ENCODE results near the gene MAGEF1. TPM values are rescaled to one million over a fixed set of nuclear protein-coding genes. Genes with fewer than 3 reads are reported as not detected.

Gene MAGEF1
- total and polyA plus RNA-seq, 12 donors, result 20.1 to 33.9 (median 30.5) TPM

DNA sequence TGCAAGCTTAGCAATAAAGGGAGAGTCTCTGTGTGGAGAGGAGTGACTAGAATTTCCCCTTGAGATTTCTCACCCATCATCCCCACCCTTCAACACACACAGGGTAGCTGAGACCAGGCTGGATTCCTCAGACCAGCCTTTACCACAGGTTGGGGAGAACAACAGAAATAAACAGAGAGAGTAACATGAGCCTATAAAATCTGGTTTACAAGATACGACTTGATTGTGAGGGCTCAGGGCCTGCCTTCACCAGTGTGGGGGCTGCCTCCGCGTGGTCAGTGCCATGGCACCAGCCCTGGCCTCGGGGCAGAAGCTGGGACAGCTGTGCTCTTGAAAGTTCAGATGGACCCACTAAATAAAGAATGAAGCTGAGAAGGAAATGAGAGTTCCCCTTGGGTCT lies 14.6 kb upstream of the MAGEF1 start:
- intact Hi-C loops (cut with DNase I), result loop anchor here in 6 of 10 donors (2.0 to 5.0 kb wide), 3 partner anchors 51 to 164 kb away; no protein-coding TSS in a partner anchor

DNA sequence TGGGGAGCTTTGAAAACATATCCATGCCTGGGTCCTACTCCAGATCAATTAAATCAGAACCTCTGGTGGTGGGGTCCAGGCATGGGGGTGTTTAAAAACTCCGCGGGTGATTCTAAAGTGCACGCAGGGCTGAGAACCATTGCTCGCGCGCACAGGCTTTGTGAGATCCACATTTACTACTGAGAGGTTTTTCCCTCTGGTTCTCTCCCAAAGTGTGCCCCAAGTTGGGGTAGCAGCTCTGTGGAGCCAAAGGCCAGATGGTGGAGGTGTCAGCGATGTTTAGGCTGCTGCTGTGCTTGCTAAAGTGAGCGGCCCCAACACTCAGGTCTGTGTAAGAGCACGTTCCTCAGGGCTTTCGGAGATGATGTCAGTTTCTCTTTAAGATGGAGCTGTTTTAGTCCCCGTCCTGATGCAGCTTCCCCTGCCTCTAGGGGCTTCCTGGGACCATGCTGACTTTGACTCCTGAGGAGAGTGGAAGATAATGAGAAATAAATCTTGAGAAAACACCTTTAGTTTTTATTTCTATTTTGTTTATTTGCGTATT lies 13.4 kb upstream of the MAGEF1 start:
- Histone ChIP-seq H3K27ac (peak overlapping the region in 1 of 10 donors; percentile 12), H3K9me3 (no peaks in the 10 kb centered on the region), H3K4me1 (peaks cover 0 to 13% (median 0%) of the 10 kb centered on the region in 9 donors), H3K36me3 (no peaks in the 10 kb centered on the region), H3K4me3 (no peak overlapping the region), H3K27me3 (no peaks in the 10 kb centered on the region)
- no peak for ATAC-seq
- intact Hi-C loops (cut with DNase I), result loop anchor here in 4 of 10 donors (5.0 kb wide), 1 partner anchor 52 kb away; no protein-coding TSS in a partner anchor
- TF ChIP-seq, protein P1, sequence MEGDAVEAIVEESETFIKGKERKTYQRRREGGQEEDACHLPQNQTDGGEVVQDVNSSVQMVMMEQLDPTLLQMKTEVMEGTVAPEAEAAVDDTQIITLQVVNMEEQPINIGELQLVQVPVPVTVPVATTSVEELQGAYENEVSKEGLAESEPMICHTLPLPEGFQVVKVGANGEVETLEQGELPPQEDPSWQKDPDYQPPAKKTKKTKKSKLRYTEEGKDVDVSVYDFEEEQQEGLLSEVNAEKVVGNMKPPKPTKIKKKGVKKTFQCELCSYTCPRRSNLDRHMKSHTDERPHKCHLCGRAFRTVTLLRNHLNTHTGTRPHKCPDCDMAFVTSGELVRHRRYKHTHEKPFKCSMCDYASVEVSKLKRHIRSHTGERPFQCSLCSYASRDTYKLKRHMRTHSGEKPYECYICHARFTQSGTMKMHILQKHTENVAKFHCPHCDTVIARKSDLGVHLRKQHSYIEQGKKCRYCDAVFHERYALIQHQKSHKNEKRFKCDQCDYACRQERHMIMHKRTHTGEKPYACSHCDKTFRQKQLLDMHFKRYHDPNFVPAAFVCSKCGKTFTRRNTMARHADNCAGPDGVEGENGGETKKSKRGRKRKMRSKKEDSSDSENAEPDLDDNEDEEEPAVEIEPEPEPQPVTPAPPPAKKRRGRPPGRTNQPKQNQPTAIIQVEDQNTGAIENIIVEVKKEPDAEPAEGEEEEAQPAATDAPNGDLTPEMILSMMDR (IDR thresholded peaks at IDR 0.05), result no peak
- DNase-seq, result no peak
- 88 to 89% methylated on average over 12 of the region's 12 CpGs for WGBS, 2 donors

More for the DNA sequence above, 14.6 kb upstream of the MAGEF1 start:
- Histone ChIP-seq H3K36me3 (no peaks in the 10 kb centered on the region), H3K9me3 (no peaks in the 10 kb centered on the region), H3K4me1 (peaks cover 0 to 13% (median 0%) of the 10 kb centered on the region in 9 donors), H3K4me3 (no peak overlapping the region), H3K27ac (no peak overlapping the region), H3K27me3 (no peaks in the 10 kb centered on the region)
- ATAC-seq (no peak), DNase-seq (no peak)
- TF ChIP-seq, protein P1 (IDR thresholded peaks at IDR 0.05), result no peak
- 79 to 85% methylated on average over 4 of the region's 4 CpGs for WGBS, 2 donors

DNA sequence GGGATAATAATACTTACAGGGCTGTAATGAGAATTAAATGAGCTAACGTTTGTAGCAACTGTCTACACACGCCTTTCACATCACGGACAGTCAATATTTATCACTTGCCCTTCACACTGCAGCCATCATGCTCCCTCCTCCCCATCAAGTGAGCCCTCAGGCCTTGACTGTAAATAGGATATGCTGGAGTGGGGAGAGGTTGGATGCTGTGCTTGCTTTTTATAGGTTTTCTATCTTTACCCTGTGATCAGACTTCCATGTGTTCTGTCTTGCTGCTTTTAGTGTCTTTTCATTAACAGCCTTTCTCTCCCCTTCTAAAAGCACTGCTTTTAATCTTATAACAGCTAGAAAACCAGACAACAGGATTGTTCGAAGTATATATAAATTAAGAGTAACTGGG lies 12.8 kb upstream of the MAGEF1 start:
- H3K27ac ChIP-seq, result peak overlapping the region in 1 of 10 donors; percentile 12
- no peaks in the 10 kb centered on the region for H3K36me3 ChIP-seq
- H3K4me3 ChIP-seq, result no peak overlapping the region
- no peaks in the 10 kb centered on the region for H3K27me3 ChIP-seq
- intact Hi-C loops (cut with DNase I), result loop anchor here in 4 of 10 donors (5.0 kb wide), 1 partner anchor 53 kb away; no protein-coding TSS in a partner anchor
- ATAC-seq (peak in 3 of 8 donors; percentile 33 to 59 (median 47)), DNase-seq (no peak)
- no peaks in the 10 kb centered on the region for H3K9me3 ChIP-seq
- TF ChIP-seq, protein P1 (IDR thresholded peaks at IDR 0.05), result no peak
- H3K4me1 ChIP-seq, result peaks cover 0 to 13% (median 0%) of the 10 kb centered on the region in 9 donors
- 74 to 83% methylated on average over 4 of the region's 4 CpGs for WGBS, 2 donors

DNA sequence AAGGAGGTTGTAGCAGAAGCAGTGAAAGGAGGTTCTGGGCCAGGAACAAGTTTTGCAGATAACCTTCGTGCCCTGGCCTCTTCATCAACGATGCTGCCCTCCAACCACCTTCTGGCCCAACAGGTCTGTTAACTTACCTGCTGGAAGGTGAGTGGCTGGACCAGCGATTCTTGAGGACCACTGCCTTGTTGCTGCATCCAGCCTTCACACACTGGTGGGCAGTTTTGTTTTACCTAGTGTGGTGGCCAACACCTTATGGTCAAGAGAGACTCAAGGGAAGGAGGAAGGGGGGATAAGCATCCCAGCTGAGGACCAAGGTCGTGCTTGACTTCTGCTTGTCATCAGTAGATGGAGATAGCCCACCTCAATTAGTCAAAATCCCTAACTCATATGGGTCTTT lies 7.8 kb upstream of the MAGEF1 start:
- ATAC-seq (no peak), DNase-seq (no peak)
- H3K4me1 ChIP-seq, result peaks cover 6 to 26% (median 19%) of the 10 kb centered on the region in 9 donors
- no peaks in the 10 kb centered on the region for H3K27me3 ChIP-seq
- H3K36me3 ChIP-seq, result no peaks in the 10 kb centered on the region
- no peak overlapping the region for H3K4me3 ChIP-seq
- H3K9me3 ChIP-seq, result no peaks in the 10 kb centered on the region
- WGBS, 2 donors, result 87 to 88% methylated on average over 4 of the region's 4 CpGs
- H3K27ac ChIP-seq, result no peak overlapping the region
- TF ChIP-seq, protein P1 (IDR thresholded peaks at IDR 0.05), result no peak
- intact Hi-C loops (cut with DNase I), result loop anchor here in 1 of 10 donors (10.0 kb wide), 1 partner anchor 355 kb away; the partner anchor contains the start of genes CLCN2 and POLR2H
